GM12864 (cell line): ENCODE measurements around the gene PROCA1.
"Not testable (repeated sequence)": the region's sequence is repeated elsewhere in the genome, so short reads cannot be mapped to it uniquely, and the experiment has no call there.

Experiments
- DNase-seq: peaks from one replicate; pipeline ENCODE4 v3.0.0-alpha.2; 2011; ENCODE audit warnings: low read depth
- H3K4me3 ChIP-seq: 2 replicates; pipeline ENCODE4 v1.5.1; 2011; ENCODE audit warnings: mild to moderate bottlenecking, low read depth, low read length, control low read depth
- CTCF ChIP-seq: IDR thresholded peaks from 2 replicates; pipeline ENCODE4 v1.5.1; 2011; ENCODE audit warnings: low read depth, mild to moderate bottlenecking, moderate library complexity, low read length, control low read depth, inconsistent platforms; ENCODE audit errors: missing control alignments

The PROCA1 gene

GRCh38 chr17:28737316-28737715 is 25.6 kb upstream of the PROCA1 start:
- peak overlapping the region; percentile 50; the same call in 1 of the 2 replicates for H3K4me3 ChIP-seq
- DNase-seq = no peak
- no peak for TF ChIP-seq CTCF

- DNase-seq, H3K4me3 ChIP-seq: not testable (repeated sequence)
Measured at GRCh38 chr17:28735913-28736769, 24.5 kb upstream of the PROCA1 start.

GRCh38 chr17:28735242-28735722 is 23.6 kb upstream of the PROCA1 start:
- H3K4me3 ChIP-seq = no peak overlapping the region
- no peak for TF ChIP-seq CTCF
- no peak for DNase-seq

GRCh38 chr17:28734712-28735241 is 23.1 kb upstream of the PROCA1 start:
- H3K4me3 ChIP-seq = no peak overlapping the region
- TF ChIP-seq CTCF = no peak
- no peak for DNase-seq

- no peak for TF ChIP-seq CTCF
- no peak for DNase-seq
- no peak overlapping the region for H3K4me3 ChIP-seq
Measured at GRCh38 chr17:28733346-28733745, 21.7 kb upstream of the PROCA1 start.

GRCh38 chr17:28729950-28730330 is 18.3 kb upstream of the PROCA1 start:
- no peak overlapping the region for H3K4me3 ChIP-seq
- no peak for TF ChIP-seq CTCF
- no peak for DNase-seq

GRCh38 chr17:28728364-28729200 is 16.9 kb upstream of the PROCA1 start, which contains the start of gene NEK8:
TSS of gene NEK8 (plus strand) at chr17:28728788. CDS start at chr17:28728814, 26 bp downstream.
- H3K4me3 ChIP-seq = peak within 1 kb of the TSS; percentile 54
- TF ChIP-seq CTCF = no peak
- peak; percentile 79 for DNase-seq
